ENCODE data around the gene CFAP299. TPM values are rescaled to one million over a fixed set of nuclear protein-coding genes. Genes with fewer than 3 reads are reported as not detected.
"Not testable (repeated sequence)": the region's sequence is repeated elsewhere in the genome, so short reads cannot be mapped to it uniquely, and the experiment has no call there.

Gene CFAP299
- total RNA-seq, 4 donors from 2014 or later: 0.79 TPM; not detected in 3

- TF ChIP-seq, protein P1, sequence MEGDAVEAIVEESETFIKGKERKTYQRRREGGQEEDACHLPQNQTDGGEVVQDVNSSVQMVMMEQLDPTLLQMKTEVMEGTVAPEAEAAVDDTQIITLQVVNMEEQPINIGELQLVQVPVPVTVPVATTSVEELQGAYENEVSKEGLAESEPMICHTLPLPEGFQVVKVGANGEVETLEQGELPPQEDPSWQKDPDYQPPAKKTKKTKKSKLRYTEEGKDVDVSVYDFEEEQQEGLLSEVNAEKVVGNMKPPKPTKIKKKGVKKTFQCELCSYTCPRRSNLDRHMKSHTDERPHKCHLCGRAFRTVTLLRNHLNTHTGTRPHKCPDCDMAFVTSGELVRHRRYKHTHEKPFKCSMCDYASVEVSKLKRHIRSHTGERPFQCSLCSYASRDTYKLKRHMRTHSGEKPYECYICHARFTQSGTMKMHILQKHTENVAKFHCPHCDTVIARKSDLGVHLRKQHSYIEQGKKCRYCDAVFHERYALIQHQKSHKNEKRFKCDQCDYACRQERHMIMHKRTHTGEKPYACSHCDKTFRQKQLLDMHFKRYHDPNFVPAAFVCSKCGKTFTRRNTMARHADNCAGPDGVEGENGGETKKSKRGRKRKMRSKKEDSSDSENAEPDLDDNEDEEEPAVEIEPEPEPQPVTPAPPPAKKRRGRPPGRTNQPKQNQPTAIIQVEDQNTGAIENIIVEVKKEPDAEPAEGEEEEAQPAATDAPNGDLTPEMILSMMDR (IDR thresholded peaks at IDR 0.05): no peak
- DNase-seq (ENCODE audit: low spot score) (no peak), ATAC-seq (ENCODE audit: low FRiP score) (no peak)
These were observed 310.5 kb downstream of the CFAP299 start for GRCh38 chr4:80646061-80646460.

GRCh38 chr4:80655662-80656061 is 320.1 kb downstream of the CFAP299 start:
- ATAC-seq (ENCODE audit: low FRiP score): no peak
- TF ChIP-seq, protein P1 (IDR thresholded peaks at IDR 0.05): no peak

GRCh38 chr4:80670118-80670517 is 334.6 kb downstream of the CFAP299 start:
- not testable (repeated sequence) for DNase-seq (ENCODE audit: low spot score); ATAC-seq (ENCODE audit: low FRiP score)

More at GRCh38 chr4:80655662-80656061, 320.1 kb downstream of the CFAP299 start:
- DNase-seq (ENCODE audit: low spot score): no peak

DNA sequence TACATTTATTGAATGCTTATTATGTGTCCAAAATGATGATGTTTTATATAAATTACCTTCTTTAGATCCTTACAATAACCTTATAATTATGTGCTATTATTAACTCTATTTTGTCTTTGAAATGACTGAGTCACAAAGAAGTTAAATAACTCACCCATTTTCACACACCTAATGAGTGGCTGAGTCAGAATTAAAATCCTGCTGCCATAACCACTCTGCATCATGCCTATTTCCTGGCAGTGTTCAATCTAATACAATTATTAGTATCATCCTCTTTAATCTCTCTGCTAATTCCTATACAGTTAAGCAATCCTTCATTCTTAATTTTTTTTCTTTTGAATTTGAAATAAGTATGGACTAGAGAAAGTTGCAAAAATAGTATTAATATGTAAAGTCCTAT is 342.9 kb downstream of the CFAP299 start:
- DNase-seq (ENCODE audit: low spot score) (no peak), ATAC-seq (ENCODE audit: low FRiP score) (no peak)
- TF ChIP-seq, protein P1 (IDR thresholded peaks at IDR 0.05): no peak

- no peak for ATAC-seq (ENCODE audit: low FRiP score)
- DNase-seq (ENCODE audit: low spot score): no peak
- TF ChIP-seq, protein P1 (IDR thresholded peaks at IDR 0.05): no peak
These were observed 345.4 kb downstream of the CFAP299 start for GRCh38 chr4:80680934-80681333.

DNA sequence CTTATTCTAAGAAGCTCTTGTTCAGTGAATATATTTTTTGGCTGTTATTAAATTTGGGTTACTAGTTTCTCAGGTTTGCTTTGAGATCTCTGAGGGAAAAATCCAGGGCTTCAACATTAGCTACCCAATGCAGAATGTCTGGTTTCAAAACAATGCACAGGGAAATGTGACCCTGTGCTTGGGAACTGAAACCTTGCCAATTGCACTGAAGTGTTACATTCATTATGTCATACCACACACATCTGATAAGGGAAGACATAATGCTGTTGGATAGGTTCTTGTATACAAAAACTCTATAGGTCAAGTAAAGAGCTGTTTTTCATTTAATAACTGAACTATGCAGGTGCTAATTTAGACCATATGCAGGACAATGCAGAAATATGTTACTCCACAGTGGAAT is 349.7 kb downstream of the CFAP299 start:
- TF ChIP-seq, protein P1 (IDR thresholded peaks at IDR 0.05): no peak
- no peak for DNase-seq (ENCODE audit: low spot score)
- no peak for ATAC-seq (ENCODE audit: low FRiP score)

DNA sequence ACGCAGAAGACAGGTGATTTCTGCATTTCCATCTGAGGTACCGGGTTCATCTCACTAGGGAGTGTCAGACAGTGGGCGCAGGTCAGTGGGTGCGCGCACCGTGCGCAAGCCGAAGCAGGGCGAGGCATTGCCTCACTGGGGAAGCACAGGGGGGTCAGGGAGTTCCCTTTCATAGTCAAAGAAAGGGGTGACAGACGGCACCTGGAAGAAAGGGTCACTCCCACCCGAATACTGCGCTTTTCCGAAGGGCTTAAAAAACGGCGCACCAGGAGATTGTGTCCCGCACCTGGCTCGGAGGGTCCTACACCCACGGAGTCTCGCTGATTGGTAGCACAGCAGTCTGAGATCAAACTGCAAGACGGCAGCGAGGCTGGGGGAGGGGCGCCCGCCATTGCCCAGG is 352.2 kb downstream of the CFAP299 start:
- not testable (repeated sequence) for DNase-seq (ENCODE audit: low spot score); ATAC-seq (ENCODE audit: low FRiP score)

DNA sequence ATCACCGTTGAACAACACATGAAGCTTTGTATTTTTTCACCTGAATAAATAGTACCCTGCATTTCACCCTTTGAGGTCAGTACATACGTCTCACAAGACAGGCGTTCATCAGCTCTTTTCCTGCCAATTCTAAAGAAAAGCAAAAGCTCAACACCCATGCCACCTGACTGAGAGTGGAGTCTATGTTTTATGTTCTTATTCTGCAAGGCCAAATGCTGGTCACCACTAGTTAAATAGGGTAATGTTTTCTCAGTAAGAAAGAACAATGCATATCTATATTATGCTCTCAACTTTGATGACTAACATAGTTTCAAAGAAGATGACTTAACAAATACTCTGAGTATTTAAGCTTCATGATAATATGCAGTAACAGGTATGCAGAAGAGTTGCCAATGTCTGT is 358.6 kb downstream of the CFAP299 start:
- TF ChIP-seq, protein P1 (IDR thresholded peaks at IDR 0.05): no peak
- ATAC-seq (ENCODE audit: low FRiP score) (no peak), DNase-seq (ENCODE audit: low spot score) (no peak)

Data from omental fat pad (tissue), 4 donors.